Ramos (cell line): Measurements from ENCODE around the gene STT3B.

Source experiments
- in situ Hi-C: fragments of 300-500 bp; cut with MboI; formaldehyde crosslinking; loops from one replicate; pipeline ENCODE4 v1.14.3; 2022; ENCODE audit warnings: low sequenced_read_pairs; ENCODE audit not compliant: unreplicated experiment

The STT3B gene

GRCh38 chr3:31515486-31516284, 17.0 kb upstream of the STT3B start:
- in situ Hi-C loops: no loop called here

GRCh38 chr3:31516757-31517156, 16.0 kb upstream of the STT3B start:
- in situ Hi-C loops: no loop called here

GRCh38 chr3:31521468-31521867, 11.3 kb upstream of the STT3B start:
- in situ Hi-C loops: no loop called here

GRCh38 chr3:31522152-31522551, 10.6 kb upstream of the STT3B start:
- in situ Hi-C loops: no loop called here

- in situ Hi-C loops: no loop called here
Measured at GRCh38 chr3:31523543-31523942, 9.2 kb upstream of the STT3B start.

- in situ Hi-C loops: no loop called here
Measured at GRCh38 chr3:31525532-31525931, 7.2 kb upstream of the STT3B start.

GRCh38 chr3:31529421-31529820, 3.3 kb upstream of the STT3B start:
- in situ Hi-C loops: no loop called here

- in situ Hi-C loops: no loop called here
Measured at GRCh38 chr3:31530039-31530959, 2.4 kb upstream of the STT3B start.

GRCh38 chr3:31530960-31531335, 1.8 kb upstream of the STT3B start:
- in situ Hi-C loops: no loop called here

GRCh38 chr3:31531452-31531991, 1.2 kb upstream of the STT3B start:
- in situ Hi-C loops: no loop called here

- in situ Hi-C loops: no loop called here
Measured at GRCh38 chr3:31531992-31532586, 636 bp upstream of the STT3B start.

GRCh38 chr3:31533169-31534064, 692 bp downstream of the STT3B start:
- in situ Hi-C loops: no loop called here

- in situ Hi-C loops: no loop called here
Measured at GRCh38 chr3:31534065-31534425, 1.3 kb downstream of the STT3B start.

- in situ Hi-C loops: no loop called here
Measured at GRCh38 chr3:31536497-31536896, 3.8 kb downstream of the STT3B start.

- in situ Hi-C loops: no loop called here
Measured at GRCh38 chr3:31538801-31539200, 6.1 kb downstream of the STT3B start.

GRCh38 chr3:31539275-31539674, 6.5 kb downstream of the STT3B start:
- in situ Hi-C loops: no loop called here

GRCh38 chr3:31541089-31541488, 8.4 kb downstream of the STT3B start:
- in situ Hi-C loops: no loop called here

- in situ Hi-C loops: no loop called here
Measured at GRCh38 chr3:31542246-31542645, 9.5 kb downstream of the STT3B start.

GRCh38 chr3:31543375-31543774, 10.7 kb downstream of the STT3B start:
- in situ Hi-C loops: no loop called here

- in situ Hi-C loops: no loop called here
Measured at GRCh38 chr3:31544634-31545033, 11.9 kb downstream of the STT3B start.
